Keratinocyte (primary cell): ENCODE results near the gene MTA1. TPM values are rescaled to one million over a fixed set of nuclear protein-coding genes. Genes with fewer than 3 reads are reported as not detected.

Source experiments
- DNase-seq: peaks from one replicate; pipeline ENCODE4 v3.0.0-alpha.2; 2011; ENCODE audit warnings: low read depth, missing footprints, low spot score
- FAIRE-seq: peaks from 2 replicates; lab custom pipeline; 2011; peaks lifted over from hg19 to GRCh38; lab: Jason Lieb, UNC
- H2AFZ ChIP-seq: 2 replicates; pipeline ENCODE4 v1.6.0; 2012; ENCODE audit warnings: low read length, control low read depth, inconsistent platforms; ENCODE audit not compliant: control insufficient read depth
- H3K27ac ChIP-seq: 2 replicates; pipeline ENCODE4 v1.5.1; 2011; ENCODE audit warnings: low read length; ENCODE audit not compliant: control insufficient read depth, insufficient read depth
- H3K27me3 ChIP-seq: 3 replicates; pipeline ENCODE4 v1.6.0; 2011; ENCODE audit warnings: low read length; ENCODE audit not compliant: control insufficient read depth, insufficient read depth; ENCODE audit errors: extremely low read depth
- H3K36me3 ChIP-seq, 2 experiments: 2 replicates in 1 of 2; 3 replicates in 1 of 2; pipeline ENCODE4 v1.5.1; 2011; ENCODE audit warnings: low read length in 2 of 2, mild to moderate bottlenecking in 1 of 2; ENCODE audit not compliant: control insufficient read depth in 2 of 2, insufficient read depth in 2 of 2; ENCODE audit errors: extremely low read depth in 1 of 2
- H3K4me1 ChIP-seq: 3 replicates; pipeline ENCODE4 v1.5.1; 2011; ENCODE audit warnings: low read length; ENCODE audit not compliant: control insufficient read depth, insufficient read depth; ENCODE audit errors: extremely low read depth
- H3K4me2 ChIP-seq: 3 replicates; pipeline ENCODE4 v1.6.0; 2011; ENCODE audit warnings: low read depth, low read length; ENCODE audit not compliant: control insufficient read depth, insufficient read depth; ENCODE audit errors: extremely low read depth
- H3K4me3 ChIP-seq, 3 experiments: fragments of 200-600 bp in 1 of 3; sonication (generic) in 1 of 3; 2 replicates in 2 of 3; 3 replicates in 1 of 3; pipeline ENCODE4 v1.5.1; 2011 to 2016; ENCODE audit warnings: low read length in 3 of 3, mild to moderate bottlenecking in 3 of 3, control low read depth in 2 of 3, inconsistent platforms in 1 of 3, low read depth in 1 of 3, mixed read lengths in 1 of 3, mixed run types in 1 of 3, moderate library complexity in 1 of 3; ENCODE audit not compliant: control insufficient read depth in 2 of 3, insufficient read depth in 2 of 3; ENCODE audit errors: extremely low read depth in 1 of 3
- H3K79me2 ChIP-seq: 2 replicates; pipeline ENCODE4 v1.6.0; 2012; ENCODE audit warnings: low read length; ENCODE audit not compliant: control insufficient read depth, insufficient read depth
- H3K9ac ChIP-seq: 3 replicates; pipeline ENCODE4 v1.6.0; 2011; ENCODE audit warnings: low read length; ENCODE audit not compliant: control insufficient read depth, insufficient read depth; ENCODE audit errors: extremely low read depth
- H3K9me1 ChIP-seq: 3 replicates; pipeline ENCODE4 v1.6.0; 2011; ENCODE audit warnings: low read length; ENCODE audit not compliant: control insufficient read depth, insufficient read depth; ENCODE audit errors: extremely low read depth
- H3K9me3 ChIP-seq: 2 replicates; pipeline ENCODE4 v1.5.1; 2012; ENCODE audit warnings: low read depth, low read length; ENCODE audit not compliant: control insufficient read depth
- H4K20me1 ChIP-seq: 3 replicates; pipeline ENCODE4 v1.6.0; 2011; ENCODE audit warnings: low read length; ENCODE audit not compliant: control insufficient read depth, insufficient read depth; ENCODE audit errors: extremely low read depth
- EZH2 ChIP-seq: IDR thresholded peaks from one replicate; pipeline ENCODE4 v1.6.1; 2012; ENCODE audit warnings: inconsistent platforms, mild to moderate bottlenecking, low read length, moderate library complexity
- dilution Hi-C: fragments of 300-500 bp; cut with MboI; formaldehyde crosslinking; loops from one replicate; pipeline ENCODE4 v1.7.0; 2020; ENCODE audit warnings: low sequenced_read_pairs; ENCODE audit not compliant: extremely low pct_ligation_motif_present
- polyA plus RNA-seq, 5 experiments: library from polyadenylated mRNA; depleted of rRNA in 3 of 5; stranded (reverse) in 3 of 5; stranded (forward) in 1 of 5; unstranded in 1 of 5; fragments of >200 nt; gene quantifications; 1 replicate in 1 of 5; 2 replicates in 3 of 5; 3 replicates in 1 of 5; pipeline versions ENCODE4 v1.2.1 to v1.2.3, GENCODE V29; 2011 to 2012; ENCODE audit warnings: missing spikeins in 2 of 5, low read depth in 1 of 5, low replicate concordance in 1 of 5
- TF ChIP-seq, protein P1 (sequence below), 3 experiments: IDR thresholded peaks in 1 of 3; conservative IDR thresholded peaks in 1 of 3; optimal IDR thresholded peaks in 1 of 3; 2 replicates in 2 of 3; 3 replicates in 1 of 3; pipeline versions ENCODE3 to v1.5.1; 2011; ENCODE audit warnings: low read length in 3 of 3, mild to moderate bottlenecking in 3 of 3, moderate library complexity in 2 of 3, control low read depth in 1 of 3, inconsistent platforms in 1 of 3; ENCODE audit not compliant: insufficient read depth in 2 of 3; ENCODE audit errors: extremely low read depth in 1 of 3

Gene MTA1
- polyA plus RNA-seq, 1 donor (not counting 4 experiments of a cell fraction or from before 2014, with no cell fraction given) = 33.6 TPM

DNA sequence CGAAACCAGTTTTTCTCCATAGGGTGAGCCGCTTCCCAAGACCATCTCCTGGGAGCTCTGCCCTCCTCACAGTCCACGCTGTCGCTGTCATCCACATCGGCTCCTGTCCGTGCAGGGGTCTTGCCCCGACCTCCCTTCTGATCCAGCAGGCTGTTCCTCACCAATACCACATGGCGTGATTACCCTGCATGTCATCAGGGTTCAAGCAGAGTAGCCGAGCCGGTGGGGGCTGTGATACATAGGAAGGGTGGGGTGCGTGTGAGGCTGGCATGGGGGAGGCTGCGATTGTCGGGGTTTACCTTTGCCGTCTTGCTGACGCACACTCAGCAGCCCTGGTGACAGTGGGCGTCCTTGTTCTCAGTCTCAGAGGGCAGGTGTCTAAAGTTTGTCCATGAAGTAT lies 88.4 kb downstream of the MTA1 start:
- H3K9me1 ChIP-seq = no peaks in the 10 kb centered on the region
- H3K27me3 ChIP-seq = no peaks in the 10 kb centered on the region
- FAIRE-seq (no peak), DNase-seq (no peak)
- peaks cover 4% of the 10 kb centered on the region for H3K4me1 ChIP-seq
- H3K36me3 ChIP-seq = no peaks in the 10 kb centered on the region
- TF ChIP-seq EZH2 = no peak
- TF ChIP-seq, protein P1, sequence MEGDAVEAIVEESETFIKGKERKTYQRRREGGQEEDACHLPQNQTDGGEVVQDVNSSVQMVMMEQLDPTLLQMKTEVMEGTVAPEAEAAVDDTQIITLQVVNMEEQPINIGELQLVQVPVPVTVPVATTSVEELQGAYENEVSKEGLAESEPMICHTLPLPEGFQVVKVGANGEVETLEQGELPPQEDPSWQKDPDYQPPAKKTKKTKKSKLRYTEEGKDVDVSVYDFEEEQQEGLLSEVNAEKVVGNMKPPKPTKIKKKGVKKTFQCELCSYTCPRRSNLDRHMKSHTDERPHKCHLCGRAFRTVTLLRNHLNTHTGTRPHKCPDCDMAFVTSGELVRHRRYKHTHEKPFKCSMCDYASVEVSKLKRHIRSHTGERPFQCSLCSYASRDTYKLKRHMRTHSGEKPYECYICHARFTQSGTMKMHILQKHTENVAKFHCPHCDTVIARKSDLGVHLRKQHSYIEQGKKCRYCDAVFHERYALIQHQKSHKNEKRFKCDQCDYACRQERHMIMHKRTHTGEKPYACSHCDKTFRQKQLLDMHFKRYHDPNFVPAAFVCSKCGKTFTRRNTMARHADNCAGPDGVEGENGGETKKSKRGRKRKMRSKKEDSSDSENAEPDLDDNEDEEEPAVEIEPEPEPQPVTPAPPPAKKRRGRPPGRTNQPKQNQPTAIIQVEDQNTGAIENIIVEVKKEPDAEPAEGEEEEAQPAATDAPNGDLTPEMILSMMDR (optimal IDR thresholded peaks at IDR 0.05 in 1 of 3, IDR thresholded peaks at IDR 0.05 in 1 of 3, conservative IDR thresholded peaks at IDR 0.05 in 1 of 3; ENCODE audit: extremely low read depth in 1 of 3, insufficient read depth in 2 of 3, low read length in 3 of 3) = no peak
- H3K4me2 ChIP-seq = no peak overlapping the region
- H3K27ac ChIP-seq = no peak overlapping the region
- dilution Hi-C loops = no loop called here
- no peak overlapping the region for H2AFZ ChIP-seq
- no peaks in the 10 kb centered on the region for H3K9me3 ChIP-seq
- no peaks in the 10 kb centered on the region for H3K79me2 ChIP-seq
- H3K4me3 ChIP-seq = no peak overlapping the region
- no peaks in the 10 kb centered on the region for H4K20me1 ChIP-seq
- no peak overlapping the region for H3K9ac ChIP-seq

DNA sequence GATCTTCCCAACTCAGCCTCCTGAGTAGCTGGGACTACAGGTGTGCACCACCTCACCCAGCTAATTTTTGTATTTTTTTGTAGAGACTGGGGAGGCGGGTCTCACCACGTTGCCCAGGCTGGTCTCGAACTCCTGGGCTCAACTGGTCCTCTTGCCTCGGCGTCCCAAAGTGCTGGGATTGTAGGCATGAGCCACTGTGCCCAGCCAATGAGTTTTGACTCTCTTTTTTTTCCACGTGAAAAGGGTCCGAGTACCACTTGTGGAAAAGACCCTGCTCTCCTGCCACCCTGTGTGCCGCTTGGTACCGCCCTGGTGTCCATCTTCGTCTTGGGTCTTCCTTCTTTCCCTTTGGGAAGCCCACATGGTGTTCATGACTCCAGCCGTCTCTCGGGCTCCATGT lies 89.0 kb downstream of the MTA1 start:
- H3K36me3 ChIP-seq = no peaks in the 10 kb centered on the region
- no peak for TF ChIP-seq EZH2
- TF ChIP-seq, protein P1 (optimal IDR thresholded peaks at IDR 0.05 in 1 of 3, IDR thresholded peaks at IDR 0.05 in 1 of 3, conservative IDR thresholded peaks at IDR 0.05 in 1 of 3; ENCODE audit: extremely low read depth in 1 of 3, insufficient read depth in 2 of 3, low read length in 3 of 3) = no peak
- peaks cover 4% of the 10 kb centered on the region for H3K4me1 ChIP-seq
- no peaks in the 10 kb centered on the region for H3K9me3 ChIP-seq
- H3K27ac ChIP-seq = no peak overlapping the region
- no peaks in the 10 kb centered on the region for H3K79me2 ChIP-seq
- H3K27me3 ChIP-seq = no peaks in the 10 kb centered on the region
- H3K9me1 ChIP-seq = no peaks in the 10 kb centered on the region
- no peak overlapping the region for H3K9ac ChIP-seq
- no peak for DNase-seq
- no peaks in the 10 kb centered on the region for H4K20me1 ChIP-seq
- H3K4me3 ChIP-seq = no peak overlapping the region
- no peak overlapping the region for H3K4me2 ChIP-seq
- no peak overlapping the region for H2AFZ ChIP-seq
- FAIRE-seq = no peak
- dilution Hi-C loops = no loop called here
